Esophagus squamous epithelium (tissue), 5 donors: ENCODE results near the gene KCNH1. TPM values are rescaled to one million over a fixed set of nuclear protein-coding genes. Genes with fewer than 3 reads are reported as not detected.

Source experiments
- DNase-seq: peaks from one replicate; lab custom pipeline; 2025; lab: John Stamatoyannopoulos, UW
- H3K27ac ChIP-seq, 4 donors: fragments of 200-600 bp; sonication (generic); one replicate each; pipeline ENCODE4 v1.5.1; 2016 to 2019; ENCODE audit warnings: mild to moderate bottlenecking in 1 of 4
- H3K27me3 ChIP-seq, 4 donors: fragments of 200-600 bp; sonication (generic); 1 replicate in 3 of 4; 2 replicates in 1 of 4; pipeline versions ENCODE4 v1.5.1 to v1.6.0; 2017 to 2021; ENCODE audit warnings: antibody characterized with exemption in 1 of 4
- H3K36me3 ChIP-seq, 3 donors: fragments of 200-600 bp; sonication (generic); one replicate each; pipeline ENCODE4 v1.5.1; 2016 to 2019
- H3K4me1 ChIP-seq, 3 donors: fragments of 200-600 bp; sonication (generic); one replicate each; pipeline ENCODE4 v1.5.1; 2017 to 2019
- H3K4me3 ChIP-seq, 4 donors: fragments of 200-600 bp; sonication (generic); 1 replicate in 3 of 4; 2 replicates in 1 of 4; pipeline ENCODE4 v1.5.1; 2016 to 2019; ENCODE audit warnings: mild to moderate bottlenecking in 2 of 4, moderate library complexity in 1 of 4
- H3K9me3 ChIP-seq, 3 donors: fragments of 200-600 bp; sonication (generic); one replicate each; pipeline ENCODE4 v1.5.1; 2016 to 2019
- POLR2A ChIP-seq, 4 donors: fragments of 450-650 bp; IDR thresholded peaks; one replicate each; pipeline ENCODE4 v1.6.1; 2017; ENCODE audit warnings: antibody characterized with exemption in 4 of 4, mild to moderate bottlenecking in 4 of 4, moderate library complexity in 3 of 4
- WGBS, 2 donors: methylation state at CpG; one replicate each; pipeline ENCODE4 v1.1.5; 2018; 5-methylcytosine and 5-hydroxymethylcytosine counted together
- intact Hi-C: fragments of 100-400 bp; cut with DNase I; formaldehyde crosslinking; loops from one replicate; pipeline ENCODE4 v1.15.0; 2022
- total RNA-seq, 4 donors: library from RNA; depleted of rRNA; stranded (reverse); fragments of >200 nt; gene quantifications; one replicate each; pipeline ENCODE4 v1.1.0, GENCODE V29; 2016
- TF ChIP-seq, protein P1 (sequence below), 6 experiments: fragments of 450-650 bp in 4 of 6; fragments of 200-600 bp in 2 of 6; sonication (generic) in 2 of 6; IDR thresholded peaks; one replicate each; pipeline ENCODE4 v1.5.1; 2016 to 2019; ENCODE audit warnings: antibody characterized with exemption in 6 of 6, mild to moderate bottlenecking in 4 of 6, moderate library complexity in 4 of 6
- donor health status: DM: yes; HTN: yes; CAD: no.

KCNH1 gene
- total RNA-seq, 4 donors from 2014 or later, result 0.57 to 1.0 (median 0.83) TPM; not detected in 1

DNA sequence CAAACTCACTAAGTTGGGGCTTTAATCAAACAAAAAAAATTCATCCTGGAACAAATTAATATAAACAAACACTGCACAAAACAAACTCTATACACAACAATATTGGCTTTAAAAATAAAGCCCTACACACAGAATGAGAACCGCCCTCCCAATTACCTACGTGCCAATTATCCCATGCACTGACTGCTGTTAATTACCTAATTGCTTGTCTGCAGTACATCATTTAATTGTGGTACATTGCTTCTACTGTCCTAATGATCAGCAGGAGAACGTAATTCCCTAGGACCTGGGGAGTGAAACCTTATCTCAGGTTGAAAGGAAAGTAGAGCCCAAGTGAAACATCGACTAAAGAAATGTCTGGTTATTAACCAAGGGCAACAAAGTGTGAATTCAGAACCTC lies 364.5 kb downstream of the KCNH1 start:
- no peak for DNase-seq
- H3K27ac ChIP-seq, result no peak overlapping the region
- whole genome bisulfite sequencing, 2 donors, result 87 to 90% methylated on average over 4 of the region's 4 CpGs
- H3K9me3 ChIP-seq, result no peaks in the 10 kb centered on the region
- no peaks in the 10 kb centered on the region for H3K36me3 ChIP-seq
- intact Hi-C loops, result no loop called here
- no peaks in the 10 kb centered on the region for H3K27me3 ChIP-seq
- H3K4me3 ChIP-seq, result no peak overlapping the region
- H3K4me1 ChIP-seq, result no peaks in the 10 kb centered on the region
- no peak for TF ChIP-seq POLR2A (IDR thresholded peaks at IDR 0.05)
- TF ChIP-seq, protein P1, sequence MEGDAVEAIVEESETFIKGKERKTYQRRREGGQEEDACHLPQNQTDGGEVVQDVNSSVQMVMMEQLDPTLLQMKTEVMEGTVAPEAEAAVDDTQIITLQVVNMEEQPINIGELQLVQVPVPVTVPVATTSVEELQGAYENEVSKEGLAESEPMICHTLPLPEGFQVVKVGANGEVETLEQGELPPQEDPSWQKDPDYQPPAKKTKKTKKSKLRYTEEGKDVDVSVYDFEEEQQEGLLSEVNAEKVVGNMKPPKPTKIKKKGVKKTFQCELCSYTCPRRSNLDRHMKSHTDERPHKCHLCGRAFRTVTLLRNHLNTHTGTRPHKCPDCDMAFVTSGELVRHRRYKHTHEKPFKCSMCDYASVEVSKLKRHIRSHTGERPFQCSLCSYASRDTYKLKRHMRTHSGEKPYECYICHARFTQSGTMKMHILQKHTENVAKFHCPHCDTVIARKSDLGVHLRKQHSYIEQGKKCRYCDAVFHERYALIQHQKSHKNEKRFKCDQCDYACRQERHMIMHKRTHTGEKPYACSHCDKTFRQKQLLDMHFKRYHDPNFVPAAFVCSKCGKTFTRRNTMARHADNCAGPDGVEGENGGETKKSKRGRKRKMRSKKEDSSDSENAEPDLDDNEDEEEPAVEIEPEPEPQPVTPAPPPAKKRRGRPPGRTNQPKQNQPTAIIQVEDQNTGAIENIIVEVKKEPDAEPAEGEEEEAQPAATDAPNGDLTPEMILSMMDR (IDR thresholded peaks at IDR 0.05), result no peak

DNA sequence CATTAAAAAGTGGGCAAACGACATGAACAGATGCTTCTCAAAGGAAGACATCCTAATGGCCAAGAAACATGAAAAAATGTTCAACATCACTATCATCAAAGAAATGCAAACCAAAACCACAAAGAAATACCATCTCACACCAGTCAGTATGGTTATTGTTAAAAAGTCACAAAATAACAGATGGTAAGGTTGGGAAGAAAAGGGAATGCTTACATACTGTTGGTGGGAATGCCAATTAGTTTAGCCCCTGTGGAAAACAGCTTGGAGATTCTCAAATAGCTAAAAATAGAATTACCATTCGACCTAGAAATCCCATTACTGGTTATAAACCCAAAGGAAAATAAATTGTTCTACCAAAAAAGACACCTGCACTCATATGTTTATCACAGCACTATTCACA lies 369.4 kb downstream of the KCNH1 start:
- no peak for TF ChIP-seq POLR2A (IDR thresholded peaks at IDR 0.05)
- TF ChIP-seq, protein P1 (IDR thresholded peaks at IDR 0.05), result no peak
- Histone ChIP-seq H3K4me1 (no peaks in the 10 kb centered on the region), H3K27ac (no peak overlapping the region), H3K36me3 (no peaks in the 10 kb centered on the region), H3K4me3 (no peak overlapping the region), H3K27me3 (no peaks in the 10 kb centered on the region), H3K9me3 (peaks cover 0 to 7% (median 5%) of the 10 kb centered on the region in 3 donors)
- WGBS, 2 donors, result 32 to 43% methylated on average over 2 of the region's 2 CpGs
- no peak for DNase-seq
- intact Hi-C loops, result no loop called here

GRCh38 chr1:210758761-210759160 lies 375.2 kb downstream of the KCNH1 start:
- Histone ChIP-seq H3K4me1 (peaks cover 3 to 32% (median 11%) of the 10 kb centered on the region in 3 donors), H3K4me3 (no peak overlapping the region), H3K27me3 (no peaks in the 10 kb centered on the region), H3K36me3 (no peaks in the 10 kb centered on the region), H3K27ac (no peak overlapping the region), H3K9me3 (peaks cover 0 to 7% (median 5%) of the 10 kb centered on the region in 3 donors)
- TF ChIP-seq, protein P1 (IDR thresholded peaks at IDR 0.05), result no peak
- TF ChIP-seq POLR2A (IDR thresholded peaks at IDR 0.05), result no peak
- intact Hi-C loops, result no loop called here
- DNase-seq, result no peak
- WGBS, 2 donors, result 41 to 72% methylated on average over 4 of the region's 4 CpGs

- Histone ChIP-seq H3K27ac (no peak overlapping the region), H3K9me3 (peaks cover 0 to 7% (median 5%) of the 10 kb centered on the region in 3 donors), H3K36me3 (no peaks in the 10 kb centered on the region), H3K4me3 (no peak overlapping the region), H3K4me1 (peaks cover 3 to 32% (median 11%) of the 10 kb centered on the region in 3 donors), H3K27me3 (no peaks in the 10 kb centered on the region)
- TF ChIP-seq POLR2A (IDR thresholded peaks at IDR 0.05), result no peak
- TF ChIP-seq, protein P1 (IDR thresholded peaks at IDR 0.05), result no peak
- no peak for DNase-seq
- intact Hi-C loops, result no loop called here
- WGBS, 2 donors, result no CpG with 5 or more reads among the region's 1 CpG
Measured at GRCh38 chr1:210758261-210758660, 375.7 kb downstream of the KCNH1 start.

- 83% methylated on average over 1 of the region's 1 CpG; no CpG with 5 or more reads in 1 of the 2 donors for WGBS, 2 donors
- intact Hi-C loops, result no loop called here
- Histone ChIP-seq H3K36me3 (no peaks in the 10 kb centered on the region), H3K9me3 (peaks cover 0 to 7% (median 5%) of the 10 kb centered on the region in 3 donors), H3K27me3 (no peaks in the 10 kb centered on the region), H3K4me1 (peaks cover 3 to 32% (median 11%) of the 10 kb centered on the region in 3 donors), H3K4me3 (no peak overlapping the region), H3K27ac (no peak overlapping the region)
- DNase-seq, result no peak
- TF ChIP-seq, protein P1 (IDR thresholded peaks at IDR 0.05), result no peak
- TF ChIP-seq POLR2A (IDR thresholded peaks at IDR 0.05), result no peak
Measured at GRCh38 chr1:210757677-210758076, 376.3 kb downstream of the KCNH1 start.
